ENCODE data around the gene BTBD6.

- TF ChIP-seq PRDM15 (CRISPR knock-in tag; IDR thresholded peaks at IDR 0.05) (no peak), CTCF (IDR thresholded peaks at IDR 0.05) (no peak), STAT6 (CRISPR knock-in tag; conservative IDR thresholded peaks at IDR 0.05; ENCODE audit: low read depth) (no peak), NFE2L1 (CRISPR knock-in tag; IDR thresholded peaks at IDR 0.05) (no peak), PRRX2 (CRISPR knock-in tag; IDR thresholded peaks at IDR 0.05) (no peak), ATF3 (CRISPR knock-in tag; conservative IDR thresholded peaks at IDR 0.05) (no peak), CREM (CRISPR knock-in tag; IDR thresholded peaks at IDR 0.05) (no peak), FOXK1 (CRISPR knock-in tag; IDR thresholded peaks at IDR 0.05) (no peak)
Measured at GRCh38 chr14:105287249-105288102, 39.1 kb downstream of the BTBD6 start.
